Stimulated activated CD4-positive, alpha-beta T cell treated with anti-CD3 and anti-CD28 coated beads, Interleukin-1b, Interleukin-23, amount 100 ng/mL, for 1 hour (primary cell): ENCODE measurements around the gene HOXB2.
"Not testable (repeated sequence)": the region's sequence is repeated elsewhere in the genome, so short reads cannot be mapped to it uniquely, and the experiment has no call there.

Source experiments
- DNase-seq, 2 donors: peaks; one replicate each; pipeline ENCODE4 v3.0.0-alpha.2; 2020; ENCODE audit warnings: low read depth in 2 of 2

Gene HOXB2

DNA sequence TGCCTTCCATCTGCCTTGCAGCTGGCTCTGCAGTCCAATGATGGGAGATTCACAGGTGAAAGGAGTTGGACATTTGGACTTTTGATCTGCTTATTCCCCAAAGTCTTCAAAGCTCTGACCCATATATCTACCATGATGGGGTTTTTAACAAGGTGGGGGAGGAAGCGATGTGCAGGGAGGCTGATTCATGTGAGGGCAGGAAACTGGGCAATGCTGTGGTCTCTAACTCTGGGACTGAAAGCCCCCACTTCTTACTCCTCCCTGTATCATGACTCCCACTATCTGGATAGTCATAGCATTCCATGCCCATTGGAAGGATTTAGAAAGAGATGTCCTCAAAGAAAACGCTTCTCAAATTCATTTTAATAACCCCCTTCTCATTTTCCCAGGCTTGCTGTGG is 30.4 kb downstream of the HOXB2 start:
- no peak for DNase-seq

DNA sequence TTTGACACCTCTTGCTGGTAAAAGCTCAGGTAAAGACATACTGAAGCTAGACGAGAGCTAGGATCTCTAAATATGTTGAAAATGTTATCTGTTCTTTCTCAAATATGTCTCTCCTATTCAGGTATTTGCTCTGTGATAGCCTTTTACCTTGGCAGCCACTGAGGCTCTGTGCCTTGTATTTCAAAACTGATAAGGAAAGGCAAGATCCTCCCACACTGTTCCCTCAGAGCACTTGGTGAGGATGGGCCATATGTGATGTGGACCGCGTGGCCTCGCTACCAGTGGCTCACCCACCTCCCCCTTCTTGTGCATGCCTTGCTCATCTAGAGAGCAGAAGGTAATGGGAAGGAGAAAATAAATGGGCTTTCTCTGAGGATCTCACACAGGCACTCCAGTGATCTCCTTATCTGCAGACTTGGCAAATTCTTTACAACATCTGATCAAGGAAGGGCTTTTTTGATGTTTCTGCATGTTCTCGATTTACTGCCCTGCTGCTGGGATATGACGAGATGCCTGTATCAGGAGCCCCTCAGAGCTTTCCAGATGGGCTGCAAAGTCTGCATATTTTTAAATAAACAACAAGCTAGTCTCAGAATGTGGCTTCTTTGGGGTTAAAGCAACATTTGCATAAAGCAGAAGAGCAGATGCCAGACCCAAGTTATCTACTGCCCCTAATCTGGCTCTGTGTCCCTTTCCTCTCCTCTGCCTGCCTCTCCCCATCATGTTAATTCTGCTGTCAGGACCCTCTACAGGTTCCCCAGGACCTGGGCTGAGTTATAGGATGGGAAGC is 31.0 kb downstream of the HOXB2 start:
- no peak for DNase-seq

DNA sequence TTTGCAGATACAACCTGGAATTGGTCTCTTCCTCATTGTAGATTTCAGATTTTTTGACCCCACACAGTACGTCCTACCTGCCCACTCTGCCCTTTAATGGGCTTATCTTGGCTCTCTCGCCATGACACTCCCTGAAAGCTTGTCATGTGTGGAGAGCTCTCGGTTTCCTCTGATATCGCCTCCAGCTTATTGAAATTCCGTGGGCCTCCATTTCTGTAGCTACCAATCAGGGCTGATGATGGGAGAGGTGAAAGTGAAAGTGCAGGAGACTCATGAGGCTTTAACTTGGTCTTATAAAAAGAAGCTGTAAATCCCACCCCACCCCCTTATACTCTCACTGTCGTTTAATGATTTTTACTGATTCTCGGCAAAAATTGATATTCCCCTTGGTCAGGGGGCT is 31.8 kb downstream of the HOXB2 start:
- DNase-seq, result no peak

DNA sequence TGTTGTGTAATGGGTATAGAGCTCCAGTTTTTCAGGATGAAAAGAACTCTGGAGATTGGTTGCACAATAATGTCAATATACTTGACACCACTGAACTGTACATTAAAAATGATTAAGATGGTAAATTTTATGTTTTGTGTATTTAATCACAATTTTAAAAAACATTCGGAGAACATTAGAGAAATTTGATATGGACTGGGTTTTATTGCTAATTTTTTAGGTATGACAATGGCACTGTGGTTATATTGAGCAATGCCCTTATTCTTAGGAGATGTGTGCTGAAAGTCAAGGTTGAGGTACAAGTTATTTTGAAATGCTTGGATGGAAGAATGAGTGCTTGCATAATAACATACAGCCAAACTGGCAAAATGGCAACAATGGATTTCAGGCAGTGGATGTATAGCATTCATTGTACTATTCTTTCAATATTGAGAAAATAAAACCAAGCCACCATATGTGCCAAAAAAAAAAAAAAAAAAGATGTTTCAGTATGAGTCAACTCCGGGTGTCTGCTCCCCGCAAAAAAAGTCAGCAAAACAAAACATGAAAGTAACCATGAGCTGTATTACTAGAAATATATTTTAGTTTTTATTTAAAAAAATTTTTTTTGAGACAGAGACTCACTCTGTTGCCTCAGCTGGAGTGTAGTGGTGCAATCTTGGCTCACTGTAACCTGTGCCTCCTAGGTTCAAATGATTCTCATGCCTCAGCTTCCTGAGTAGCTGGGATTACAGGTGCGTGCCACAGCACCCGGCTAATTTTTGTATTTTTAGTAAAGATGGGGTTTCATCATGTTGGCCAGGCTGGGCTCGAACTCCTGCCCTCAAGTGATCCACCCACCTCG is 33.9 kb downstream of the HOXB2 start:
- DNase-seq, result no peak

DNA sequence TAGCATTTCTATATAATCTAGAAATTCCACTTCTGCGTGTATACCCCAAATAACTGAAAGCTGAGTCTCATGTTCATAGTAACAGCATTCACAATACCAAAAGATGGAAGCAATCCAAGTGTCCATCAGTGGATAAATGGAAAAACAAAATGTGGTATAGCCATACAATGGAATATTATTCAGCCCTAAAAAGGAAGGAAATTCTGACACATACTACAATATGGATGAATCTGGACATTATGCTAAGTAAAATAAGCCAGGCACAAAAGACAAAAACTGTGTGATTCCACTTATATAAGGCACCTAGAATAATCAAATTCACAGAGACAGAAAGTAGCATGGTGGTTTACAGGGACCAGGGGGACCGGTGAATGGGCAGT is 34.5 kb downstream of the HOXB2 start:
- no peak for DNase-seq

DNA sequence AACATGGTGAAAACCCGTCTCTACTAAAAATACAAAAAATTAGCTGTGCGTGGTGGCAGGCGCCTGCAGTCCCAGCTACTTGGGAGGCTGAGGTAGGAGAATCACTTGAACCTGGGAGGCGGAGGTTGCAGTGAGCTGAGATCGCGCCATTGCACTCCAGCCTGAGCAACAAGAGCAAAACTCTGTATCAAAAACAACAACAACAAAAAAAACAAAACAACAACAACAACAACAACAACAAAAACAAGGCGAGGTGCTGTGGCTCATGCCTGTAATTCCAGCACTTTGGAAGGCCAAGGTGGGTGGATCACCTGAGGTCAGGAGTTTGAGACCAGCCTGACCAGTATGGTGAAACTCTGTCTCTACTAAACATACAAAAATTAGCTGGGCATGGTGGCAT is 35.2 kb downstream of the HOXB2 start:
- DNase-seq, result not testable (repeated sequence)

DNA sequence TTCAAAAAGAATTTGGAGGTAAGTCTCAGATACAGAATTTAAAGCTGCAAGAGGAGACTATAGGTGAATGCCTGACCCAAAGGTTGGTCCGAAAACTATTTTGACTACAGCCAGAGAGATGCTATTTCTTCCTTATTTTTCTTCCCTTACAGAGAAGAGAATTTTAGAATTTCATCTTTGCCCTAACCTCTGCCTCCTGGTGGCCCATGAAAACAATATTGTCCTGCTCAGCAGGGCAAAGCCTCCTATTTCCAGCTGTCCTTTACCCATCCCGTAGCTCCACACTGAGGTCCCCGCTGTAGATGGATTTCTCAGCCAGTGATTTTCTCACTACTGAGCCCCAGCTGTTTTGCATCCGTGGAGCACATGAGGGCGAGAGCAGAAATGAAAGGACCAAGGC is 38.7 kb downstream of the HOXB2 start:
- no peak for DNase-seq

DNA sequence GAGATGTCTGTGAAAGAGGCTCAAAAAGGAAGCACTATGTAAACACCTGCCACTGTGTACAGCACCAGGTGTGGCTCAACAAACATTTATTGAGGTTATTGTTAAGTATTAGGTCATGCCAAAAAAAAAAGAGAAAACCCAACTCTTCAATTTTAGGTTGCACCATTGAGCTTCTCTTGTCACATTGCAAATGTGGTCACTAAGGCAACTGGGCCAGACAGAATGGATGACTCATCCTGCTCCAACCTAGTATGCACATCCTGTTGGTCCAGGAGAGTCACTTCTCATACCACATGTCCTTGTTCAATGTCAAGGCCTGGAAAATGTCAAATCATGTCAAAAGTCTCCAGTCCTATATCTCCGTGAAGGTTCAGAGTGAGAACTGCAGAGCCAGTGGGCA is 39.1 kb downstream of the HOXB2 start:
- DNase-seq, result peak in 1 of 2 donors; percentile 21

DNA sequence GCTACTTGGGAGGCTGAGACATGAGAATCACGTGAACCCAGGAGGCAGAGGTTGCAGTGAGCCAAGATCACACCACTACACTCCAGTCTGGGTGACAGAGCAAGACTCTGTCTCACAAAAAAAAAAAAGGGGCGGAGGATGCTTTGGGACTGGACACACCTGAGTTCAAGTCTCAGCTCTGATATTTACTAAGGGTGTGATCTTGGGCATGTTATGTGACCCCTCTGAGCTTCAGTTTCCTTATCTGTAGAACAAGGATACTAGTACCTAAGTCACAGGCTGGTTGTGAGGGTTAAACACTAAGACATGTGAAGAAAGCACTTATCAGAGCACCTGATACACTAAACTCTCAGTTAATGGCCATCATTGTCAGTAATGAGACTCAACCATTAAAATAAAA is 40.0 kb downstream of the HOXB2 start:
- no peak for DNase-seq

DNA sequence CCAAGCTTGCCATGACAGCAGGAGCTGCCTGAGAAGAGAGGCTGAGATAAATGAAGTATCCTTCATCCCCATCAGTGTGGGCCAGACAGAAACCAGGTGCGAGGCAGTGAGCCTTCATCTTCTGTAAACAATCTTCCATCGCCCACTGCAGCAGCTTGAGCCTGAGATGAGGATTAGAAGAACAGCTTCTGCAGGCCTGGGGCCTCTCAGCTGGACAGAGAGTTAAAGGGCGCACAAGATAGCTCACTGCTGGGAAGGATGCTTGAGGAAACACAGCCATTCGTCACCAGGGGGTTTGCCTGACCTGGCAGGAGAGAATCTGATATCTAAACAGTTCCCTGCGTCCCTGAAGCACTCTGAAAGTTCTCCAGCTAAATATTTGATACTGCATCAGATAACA is 41.2 kb downstream of the HOXB2 start:
- no peak for DNase-seq

DNA sequence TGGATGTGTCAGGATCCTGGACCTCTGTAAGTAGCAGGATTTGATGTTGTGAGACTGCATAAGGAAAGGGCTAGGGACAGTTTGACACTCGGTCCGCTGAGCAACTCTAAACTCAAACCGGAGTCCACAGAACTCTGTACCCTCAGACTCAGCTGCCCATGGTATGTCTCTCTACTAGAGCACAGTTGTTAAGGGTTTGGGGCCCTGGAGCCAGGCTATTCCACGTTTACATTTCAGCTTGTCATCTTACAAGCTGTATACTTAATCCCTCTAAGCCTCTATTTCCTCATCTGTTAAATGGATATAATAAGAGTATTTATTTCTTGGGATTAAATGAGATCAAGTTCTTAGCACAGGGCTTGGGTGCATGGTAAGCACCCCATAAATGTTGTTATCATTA is 42.0 kb downstream of the HOXB2 start:
- DNase-seq, result no peak

DNA sequence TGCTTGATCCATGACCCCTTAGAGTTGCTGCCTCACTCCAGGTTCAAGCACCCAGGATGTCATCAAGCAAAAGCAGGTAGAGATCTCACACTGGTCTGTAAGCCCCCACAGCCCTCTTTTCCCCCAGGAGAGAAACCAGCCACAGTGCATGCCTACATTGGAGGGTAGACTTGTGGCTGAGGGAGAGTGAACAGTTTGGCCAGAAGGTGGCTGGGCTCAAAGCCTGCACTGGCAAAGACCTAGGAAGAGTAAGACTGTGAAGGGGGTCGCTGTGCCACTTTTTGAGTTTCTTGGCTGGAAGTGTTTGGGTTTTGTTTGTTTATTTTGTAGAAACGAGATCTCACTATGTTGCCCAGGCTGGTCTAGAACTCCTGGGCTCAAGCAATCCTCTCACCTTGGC is 42.6 kb downstream of the HOXB2 start:
- no peak for DNase-seq

DNA sequence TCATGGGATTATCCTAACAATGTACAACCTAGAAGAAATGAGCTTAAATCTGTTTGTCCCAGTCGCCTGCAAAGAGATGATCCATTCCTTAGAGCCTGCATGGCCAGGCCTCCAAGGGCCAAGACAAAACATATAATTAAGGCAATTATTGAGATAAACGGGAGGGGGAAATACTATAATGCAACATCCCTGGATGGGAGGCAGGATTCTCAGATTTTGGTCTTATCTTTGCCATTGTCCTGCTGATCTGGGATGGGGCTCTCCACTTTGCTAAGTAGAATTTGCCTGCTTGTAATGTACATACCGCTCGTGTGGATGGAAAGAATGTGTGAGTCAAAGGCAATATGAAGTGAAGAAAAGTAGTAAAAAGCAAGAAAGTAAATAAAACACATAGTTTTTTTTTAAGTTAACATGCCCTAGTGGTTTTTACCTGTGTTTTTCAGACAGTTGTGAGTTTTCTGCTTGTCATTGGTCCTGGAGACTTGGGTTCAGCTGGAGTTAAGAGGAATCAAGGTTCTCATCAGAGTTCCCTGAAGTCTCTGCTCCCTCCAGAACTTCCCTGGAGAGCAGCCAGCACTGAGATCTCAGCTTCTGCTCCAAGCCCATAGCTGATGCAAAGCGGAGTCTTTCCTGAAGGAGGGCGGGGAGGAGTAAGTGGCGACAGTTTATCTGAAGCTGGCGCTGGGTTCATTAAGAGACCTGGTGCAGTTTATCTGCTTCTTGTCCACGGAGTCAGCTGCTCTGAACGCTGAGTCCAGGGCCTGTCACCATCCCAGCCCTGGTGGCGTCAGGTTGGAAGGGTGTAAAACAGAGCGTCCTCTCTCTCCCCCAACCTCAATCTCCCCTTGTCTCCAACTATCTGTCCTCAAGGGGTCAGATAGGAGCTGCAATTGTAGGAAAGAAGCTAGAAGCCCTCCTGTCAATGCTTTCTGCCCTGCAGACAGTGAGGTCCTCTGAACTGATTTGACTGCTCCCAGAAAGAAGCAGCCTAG is 44.2 kb downstream of the HOXB2 start:
- no peak for DNase-seq

DNA sequence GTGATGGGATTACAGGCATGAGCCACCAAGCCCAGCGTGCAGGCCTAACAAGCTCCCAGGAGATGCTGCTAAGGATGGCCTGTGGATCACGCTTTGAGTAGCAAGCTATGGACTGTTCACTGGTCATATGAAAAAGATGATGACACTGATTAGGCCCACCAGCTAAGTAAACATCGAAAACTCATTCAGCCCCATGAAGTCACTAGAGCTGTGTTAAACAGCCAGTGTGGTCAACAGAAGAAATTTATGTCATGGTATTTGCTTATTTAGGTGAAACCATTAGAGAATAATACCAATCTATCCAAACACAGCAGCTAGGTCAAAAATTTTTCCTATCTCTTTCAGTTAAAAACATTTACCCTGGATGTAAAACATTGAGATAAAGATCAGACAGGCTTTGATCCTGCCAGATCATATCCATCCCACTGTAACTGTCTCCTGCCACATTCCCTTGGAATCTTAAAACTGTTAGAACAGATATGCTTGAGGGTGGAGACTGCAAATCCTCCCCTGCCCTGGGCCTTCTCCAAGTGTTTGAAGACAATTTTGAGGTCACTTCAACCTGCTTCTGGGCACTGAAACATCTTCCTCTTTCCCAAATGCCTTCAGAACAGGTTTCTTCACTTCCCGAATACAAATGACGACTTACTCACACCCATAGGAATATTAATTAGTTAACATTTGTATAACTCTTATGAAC is 45.0 kb downstream of the HOXB2 start:
- DNase-seq, result no peak

DNA sequence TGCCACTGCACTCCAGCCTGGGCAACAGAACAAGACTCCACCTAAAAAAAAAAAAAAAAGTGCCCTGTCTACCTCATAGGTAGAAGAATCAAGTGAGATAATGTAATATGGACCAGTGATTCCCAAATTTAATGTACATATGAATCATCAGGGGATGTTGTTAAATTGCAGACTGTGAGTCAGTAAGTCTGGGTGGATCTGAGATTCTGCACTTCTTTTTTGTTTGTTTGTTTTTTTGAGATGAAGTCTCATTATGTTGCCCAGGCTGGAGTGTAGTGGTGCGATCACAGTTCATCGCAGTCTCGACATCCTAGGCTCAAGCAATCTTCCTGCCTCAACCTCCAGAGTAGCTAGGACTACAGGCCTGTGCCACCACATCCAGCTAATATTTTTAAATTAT is 45.7 kb downstream of the HOXB2 start:
- no peak for DNase-seq

DNA sequence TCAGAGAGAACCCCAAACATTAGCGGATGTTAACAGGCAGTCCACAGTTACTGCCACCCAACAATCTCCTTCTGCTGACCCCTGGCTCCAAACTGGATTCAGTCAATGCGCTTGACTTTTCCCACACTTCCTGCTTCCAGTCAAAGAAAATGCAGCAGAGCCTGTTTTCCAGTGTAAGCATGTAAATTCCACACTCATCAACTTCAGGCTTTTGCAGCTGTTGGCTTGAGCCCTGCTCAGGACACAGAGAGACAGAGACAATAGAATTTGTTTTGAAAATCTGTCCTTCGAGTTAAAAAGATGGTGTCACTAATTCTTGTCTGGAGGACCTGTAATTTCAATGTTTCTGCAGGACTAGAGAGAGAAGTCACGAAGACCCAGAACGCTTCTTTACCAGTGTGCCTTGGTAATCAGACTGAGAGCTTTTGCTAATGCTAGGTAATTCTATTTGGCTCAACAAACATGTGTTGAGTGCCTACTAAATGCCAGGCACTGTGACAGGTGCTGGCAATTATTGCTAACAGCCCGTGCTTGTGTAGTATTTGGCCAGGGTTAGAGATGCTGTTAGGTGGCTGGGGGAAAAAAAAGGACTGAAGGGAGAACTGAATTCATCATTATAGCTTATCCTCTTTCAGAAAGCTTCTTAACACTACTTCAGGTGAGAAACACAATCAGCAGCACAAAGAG is 46.6 kb downstream of the HOXB2 start:
- DNase-seq, result no peak

DNA sequence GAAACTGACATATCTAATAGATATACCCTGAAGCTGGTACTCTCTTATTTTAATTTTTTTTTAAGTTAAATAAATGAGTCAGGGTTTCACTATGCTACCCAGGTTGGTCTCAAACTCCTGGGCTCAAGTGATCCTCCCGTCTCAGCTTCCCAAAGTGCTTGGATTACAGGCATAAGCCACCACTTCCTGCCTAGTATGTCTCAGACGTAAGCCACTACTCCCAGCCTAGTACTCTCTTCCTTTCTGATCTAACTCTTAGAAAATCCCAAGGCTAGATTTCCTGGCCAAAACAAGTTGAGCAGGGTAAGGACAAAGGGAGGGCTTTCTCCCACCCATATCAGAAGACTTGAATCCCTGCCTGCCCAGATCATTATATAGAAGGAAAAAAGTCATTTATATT is 47.8 kb downstream of the HOXB2 start:
- DNase-seq, result no peak

DNA sequence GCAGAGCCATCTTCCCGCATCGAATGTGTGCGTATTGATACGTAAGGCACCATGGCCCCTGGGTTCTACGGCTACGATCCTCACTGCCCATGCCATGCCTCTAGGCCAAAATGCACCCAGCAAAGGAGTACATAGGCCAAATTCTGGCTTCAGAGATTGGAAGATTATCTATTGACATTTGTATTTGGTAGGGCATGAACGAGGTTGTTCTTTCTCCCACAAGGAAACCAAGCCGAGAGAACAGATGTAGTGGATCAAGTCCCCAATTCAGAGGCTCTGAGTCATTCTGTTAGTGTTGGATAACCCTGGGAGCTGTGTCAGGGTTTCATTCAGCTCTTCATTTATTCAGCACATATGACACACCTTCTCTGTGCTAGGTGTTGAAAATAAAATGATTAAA is 50.6 kb downstream of the HOXB2 start:
- DNase-seq, result no peak
